ENCODE results near the gene MLPH.

DNA sequence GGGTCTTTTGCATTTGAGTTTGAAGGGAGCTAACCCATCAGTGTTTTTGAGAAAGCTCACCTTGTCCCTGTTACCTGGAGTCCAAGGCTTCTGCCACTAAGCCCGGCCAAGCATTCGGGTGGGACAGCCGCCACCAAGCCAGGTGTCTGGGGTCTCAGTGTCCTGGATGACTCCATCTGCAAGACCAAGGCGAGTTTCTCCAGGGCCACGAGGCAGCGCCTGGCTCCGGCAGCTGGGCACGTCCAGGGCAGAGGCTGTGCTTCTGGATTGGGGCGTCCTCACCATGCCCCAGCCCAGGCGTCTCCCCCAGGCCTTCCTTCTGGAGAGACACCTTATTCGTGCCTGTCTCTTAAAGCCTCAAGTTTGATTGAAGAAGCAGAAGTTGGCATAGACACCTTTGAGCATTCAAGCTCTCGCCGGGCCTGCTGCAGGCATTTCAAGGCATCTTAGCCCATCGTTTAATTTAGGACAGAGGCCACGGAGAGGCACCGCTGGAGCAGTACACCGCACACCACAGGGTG lies 24.9 kb downstream of the MLPH start:
- no peak for TF ChIP-seq POLR2AphosphoS5 (IDR thresholded peaks at IDR 0.05)
- TF ChIP-seq, protein P1, sequence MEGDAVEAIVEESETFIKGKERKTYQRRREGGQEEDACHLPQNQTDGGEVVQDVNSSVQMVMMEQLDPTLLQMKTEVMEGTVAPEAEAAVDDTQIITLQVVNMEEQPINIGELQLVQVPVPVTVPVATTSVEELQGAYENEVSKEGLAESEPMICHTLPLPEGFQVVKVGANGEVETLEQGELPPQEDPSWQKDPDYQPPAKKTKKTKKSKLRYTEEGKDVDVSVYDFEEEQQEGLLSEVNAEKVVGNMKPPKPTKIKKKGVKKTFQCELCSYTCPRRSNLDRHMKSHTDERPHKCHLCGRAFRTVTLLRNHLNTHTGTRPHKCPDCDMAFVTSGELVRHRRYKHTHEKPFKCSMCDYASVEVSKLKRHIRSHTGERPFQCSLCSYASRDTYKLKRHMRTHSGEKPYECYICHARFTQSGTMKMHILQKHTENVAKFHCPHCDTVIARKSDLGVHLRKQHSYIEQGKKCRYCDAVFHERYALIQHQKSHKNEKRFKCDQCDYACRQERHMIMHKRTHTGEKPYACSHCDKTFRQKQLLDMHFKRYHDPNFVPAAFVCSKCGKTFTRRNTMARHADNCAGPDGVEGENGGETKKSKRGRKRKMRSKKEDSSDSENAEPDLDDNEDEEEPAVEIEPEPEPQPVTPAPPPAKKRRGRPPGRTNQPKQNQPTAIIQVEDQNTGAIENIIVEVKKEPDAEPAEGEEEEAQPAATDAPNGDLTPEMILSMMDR (IDR thresholded peaks at IDR 0.05), result no peak
- TF ChIP-seq POLR2A (IDR thresholded peaks at IDR 0.05), result no peak
